Body of pancreas (tissue), 4 donors: ENCODE data around the gene DST. TPM values are rescaled to one million over a fixed set of nuclear protein-coding genes. Genes with fewer than 3 reads are reported as not detected.

ENCODE experiments used
- ATAC-seq: fragments of 150-250 bp; one replicate; pipeline ENCODE4 v1.9.1; 2016
- DNase-seq, 4 donors: peaks; one replicate each; pipeline ENCODE4 v3.0.0-alpha.2; 2019
- H3K27ac ChIP-seq, 4 donors: fragments of 200-600 bp; sonication (generic); 1 replicate in 3 of 4; 2 replicates in 1 of 4; pipeline versions ENCODE4 v1.5.1 to v1.6.1; 2016 to 2019; ENCODE audit warnings: mild to moderate bottlenecking in 1 of 4, mixed read lengths in 1 of 4, moderate library complexity in 1 of 4
- H3K27me3 ChIP-seq, 2 donors: fragments of 200-600 bp; sonication (generic); one replicate each; pipeline ENCODE4 v1.6.0; 2016; ENCODE audit warnings: mild to moderate bottlenecking in 1 of 2
- H3K36me3 ChIP-seq, 2 donors: fragments of 200-600 bp; sonication (generic); replicated peaks in 1 of 2; 2 replicates each; pipeline ENCODE4 v1.5.1; 2016; ENCODE audit warnings: low read depth in 2 of 2; ENCODE audit not compliant: insufficient read depth in 1 of 2
- H3K4me1 ChIP-seq: fragments of 200-600 bp; sonication (generic); one replicate; pipeline ENCODE4 v1.6.0; 2016
- H3K4me3 ChIP-seq, 2 donors: fragments of 200-600 bp; sonication (generic); 1 replicate in 1 of 2; 2 replicates in 1 of 2; pipeline ENCODE4 v1.5.1; 2016 to 2019
- H3K9me3 ChIP-seq, 3 donors: fragments of 200-600 bp; sonication (generic); 1 replicate in 2 of 3; 2 replicates in 1 of 3; pipeline ENCODE4 v1.5.1; 2016
- CTCF ChIP-seq, 7 experiments: fragments of 450-650 bp in 4 of 7; fragments of 200-600 bp in 3 of 7; sonication (generic) in 3 of 7; IDR thresholded peaks; one replicate each; pipeline ENCODE4 v1.5.1; 2016 to 2019; ENCODE audit warnings: antibody characterized with exemption in 7 of 7
- POLR2A ChIP-seq, 3 donors: fragments of 450-650 bp; IDR thresholded peaks; one replicate each; pipeline ENCODE4 v1.6.1; 2016; ENCODE audit warnings: antibody characterized with exemption in 3 of 3, mild to moderate bottlenecking in 2 of 3
- WGBS, 2 donors: methylation state at CpG; one replicate each; pipeline ENCODE4 v1.1.5; 2017; 5-methylcytosine and 5-hydroxymethylcytosine counted together
- intact Hi-C: fragments of 100-400 bp; cut with DNase I; formaldehyde crosslinking; loops from one replicate; pipeline ENCODE4 v1.15.1; 2023
- total RNA-seq, 2 donors: library from RNA; depleted of rRNA; stranded (reverse); fragments of >200 nt; gene quantifications; one replicate each; pipeline ENCODE4 v1.1.0, GENCODE V29; 2016

Gene DST
- total RNA-seq, 2 donors from 2014 or later: 105 to 117 TPM

GRCh38 chr6:56433119-56433518, 209.6 kb downstream of the DST start:
- ATAC-seq: no peak

GRCh38 chr6:56432194-56432593, 210.5 kb downstream of the DST start:
- intact Hi-C loops: no loop called here
- no peaks in the 10 kb centered on the region for H3K9me3 ChIP-seq
- WGBS, 2 donors: 93 to 94% methylated on average over 12 to 24 of the region's 24 CpGs
- H3K4me1 ChIP-seq: peaks cover 11% of the 10 kb centered on the region
- no peak for ATAC-seq
- DNase-seq: no peak
- no peaks in the 10 kb centered on the region for H3K36me3 ChIP-seq
- TF ChIP-seq CTCF (IDR thresholded peaks at IDR 0.05): no peak
- TF ChIP-seq POLR2A (IDR thresholded peaks at IDR 0.05): no peak
- no peak overlapping the region for H3K4me3 ChIP-seq
- H3K27ac ChIP-seq: no peak overlapping the region
- no peaks in the 10 kb centered on the region for H3K27me3 ChIP-seq

More at GRCh38 chr6:56433119-56433518, 209.6 kb downstream of the DST start:
- TF ChIP-seq POLR2A (IDR thresholded peaks at IDR 0.05) (no peak), CTCF (IDR thresholded peaks at IDR 0.05) (no peak)
- H3K27me3 ChIP-seq: no peaks in the 10 kb centered on the region
- no peaks in the 10 kb centered on the region for H3K36me3 ChIP-seq
- H3K9me3 ChIP-seq: no peaks in the 10 kb centered on the region
- 65 to 82% methylated on average over 36 of the region's 36 CpGs for WGBS, 2 donors
- peaks cover 19% of the 10 kb centered on the region for H3K4me1 ChIP-seq
- H3K4me3 ChIP-seq: no peak overlapping the region
- H3K27ac ChIP-seq: no peak overlapping the region
- no peak for DNase-seq
- intact Hi-C loops: no loop called here

- Histone ChIP-seq H3K27me3 (no peaks in the 10 kb centered on the region), H3K27ac (no peak overlapping the region), H3K4me1 (no peaks in the 10 kb centered on the region), H3K9me3 (no peaks in the 10 kb centered on the region), H3K36me3 (no peaks in the 10 kb centered on the region), H3K4me3 (no peak overlapping the region)
- no peak for ATAC-seq
- TF ChIP-seq POLR2A (IDR thresholded peaks at IDR 0.05) (no peak), CTCF (IDR thresholded peaks at IDR 0.05) (no peak)
- DNase-seq: no peak
- WGBS, 2 donors: 86 to 87% methylated on average over 33 to 34 of the region's 34 CpGs
- intact Hi-C loops: no loop called here
These were observed 211.8 kb downstream of the DST start for GRCh38 chr6:56430629-56431600.

- intact Hi-C loops: no loop called here
- H3K4me1 ChIP-seq: no peaks in the 10 kb centered on the region
- no peaks in the 10 kb centered on the region for H3K27me3 ChIP-seq
- 65 to 77% methylated on average over 4 of the region's 4 CpGs for WGBS, 2 donors
- H3K36me3 ChIP-seq: no peaks in the 10 kb centered on the region
- no peak overlapping the region for H3K4me3 ChIP-seq
- ATAC-seq (no peak), DNase-seq (no peak)
- TF ChIP-seq CTCF (IDR thresholded peaks at IDR 0.05) (no peak), POLR2A (IDR thresholded peaks at IDR 0.05) (no peak)
- no peaks in the 10 kb centered on the region for H3K9me3 ChIP-seq
- H3K27ac ChIP-seq: no peak overlapping the region
These were observed 218.1 kb downstream of the DST start for GRCh38 chr6:56424542-56425083.
